K562 (cell line): ENCODE results near the gene MOCS3. TPM values are rescaled to one million over a fixed set of nuclear protein-coding genes. Genes with fewer than 3 reads are reported as not detected.

ENCODE experiments used
- ATAC-seq: fragments of 200-7000 bp; cut with Tn5 transposase; 3 replicates; pipeline ENCODE4 v1.9.1; 2020; ENCODE audit warnings: moderate library complexity
- BruUV-seq: library from RNA; stranded (reverse); fragments of 400-500 nt; replicated peaks from 2 replicates; lab custom pipeline; 2021; lab: Mats Ljungman, UMichigan
- CTCF ChIA-PET: fragments of 300-600 bp; formaldehyde crosslinking; extraction: SDS; loops from one replicate; lab custom pipeline; 2021; ENCODE audit warnings: low intra/inter-chr PET ratio; lab: Yijun Ruan, JAX
- POLR2A ChIA-PET: fragments of 300-600, 350-650 bp; sonication (Branson Sonifier 250); formaldehyde crosslinking; extraction: SDS; loops from one replicate; lab custom pipeline; 2021; ENCODE audit warnings: antibody characterized with exemption, inconsistent platforms; lab: Yijun Ruan, JAX
- DNase-seq, 4 experiments: peaks; one replicate each; pipeline versions ENCODE4 v3.0.0 to v3.0.0-alpha.2; 2011 to 2018; ENCODE audit warnings: low spot score in 3 of 4, mixed read lengths in 3 of 4; ENCODE audit errors: extremely low read depth in 1 of 4
- FAIRE-seq: peaks from 2 replicates; lab custom pipeline; 2011; peaks lifted over from hg19 to GRCh38; lab: Jason Lieb, UNC
- H2AFZ ChIP-seq: 2 replicates; pipeline ENCODE4 v1.6.0; 2011; ENCODE audit warnings: low read depth, low read length, control low read depth, inconsistent platforms
- H3K27ac ChIP-seq: fragments of 200-600 bp; 3 replicates; pipeline ENCODE4 v1.8.0; 2011; ENCODE audit warnings: low read depth, mild to moderate bottlenecking, control low read depth, inconsistent platforms, low read length, moderate library complexity, mixed read lengths; ENCODE audit errors: extremely low read depth
- H3K27me3 ChIP-seq, 2 experiments: fragments of 300-600 bp in 1 of 2; 2 replicates in 1 of 2; 3 replicates in 1 of 2; pipeline versions ENCODE4 v1.6.0 to v1.8.0; 2011; ENCODE audit warnings: inconsistent platforms in 2 of 2, low read length in 2 of 2, mild to moderate bottlenecking in 1 of 2, mixed read lengths in 1 of 2, moderate library complexity in 1 of 2; ENCODE audit not compliant: control insufficient read depth in 2 of 2, insufficient read depth in 2 of 2
- H3K36me3 ChIP-seq: fragments of 300-600 bp; 3 replicates; pipeline ENCODE4 v1.8.0; 2011; ENCODE audit warnings: mild to moderate bottlenecking, low read length, inconsistent platforms; ENCODE audit not compliant: control insufficient read depth, insufficient read depth
- H3K4me1 ChIP-seq, 2 experiments: fragments of 200-600 bp in 1 of 2; replicated peaks in 1 of 2; 2 replicates in 1 of 2; 3 replicates in 1 of 2; pipeline versions ENCODE4 v1.5.1 to v1.8.0; 2011; ENCODE audit warnings: inconsistent platforms in 2 of 2, low read length in 2 of 2, mild to moderate bottlenecking in 1 of 2, mixed read lengths in 1 of 2, moderate library complexity in 1 of 2; ENCODE audit not compliant: control insufficient read depth in 2 of 2, insufficient read depth in 2 of 2
- H3K4me2 ChIP-seq: 2 replicates; pipeline ENCODE4 v1.6.1; 2011; ENCODE audit warnings: low read length, control low read depth, inconsistent platforms, mixed read lengths; ENCODE audit not compliant: insufficient read depth
- H3K4me3 ChIP-seq: fragments of 200-600 bp; sonication (generic), shearing (Covaris generic); 2 replicates; pipeline ENCODE4 v1.5.1; 2016; ENCODE audit warnings: control low read depth, inconsistent platforms
- H3K79me2 ChIP-seq: fragments of 200-600 bp; 3 replicates; pipeline ENCODE4 v1.8.0; 2011; ENCODE audit warnings: low read length, inconsistent platforms; ENCODE audit not compliant: control insufficient read depth, insufficient read depth
- H3K9ac ChIP-seq, 2 experiments: 2 replicates each; pipeline versions ENCODE4 v1.6.0 to v1.6.1; 2011; ENCODE audit warnings: low read depth in 2 of 2, low read length in 2 of 2, control low read depth in 1 of 2, inconsistent platforms in 1 of 2, mild to moderate bottlenecking in 1 of 2, mixed read lengths in 1 of 2; ENCODE audit not compliant: insufficient read depth in 1 of 2
- H3K9me1 ChIP-seq: one replicate; pipeline ENCODE4 v1.6.0; 2011; ENCODE audit warnings: inconsistent platforms, mild to moderate bottlenecking, low read length, moderate library complexity; ENCODE audit not compliant: control insufficient read depth, insufficient read depth
- H3K9me3 ChIP-seq: replicated peaks from 2 replicates; pipeline ENCODE4 v1.5.1; 2011; ENCODE audit warnings: low read depth, low read length, inconsistent platforms; ENCODE audit not compliant: control insufficient read depth, insufficient read depth
- H4K20me1 ChIP-seq: replicated peaks from 2 replicates; pipeline ENCODE4 v1.6.1; 2011; ENCODE audit warnings: low read length, inconsistent platforms, mixed read lengths; ENCODE audit not compliant: control insufficient read depth, insufficient read depth
- ARHGAP35 ChIP-seq: fragments of 450-650 bp; IDR thresholded peaks from 2 replicates; pipeline ENCODE4 v1.6.1; 2018; ENCODE audit not compliant: partially characterized antibody
- BHLHE40 ChIP-seq: IDR thresholded peaks from 2 replicates; pipeline ENCODE4 v1.6.1; 2011; ENCODE audit warnings: low read length, improper control_type of control experiment
- CBX8 ChIP-seq: fragments of 200-600 bp; sonication (generic); IDR thresholded peaks from 2 replicates; pipeline ENCODE4 v1.6.1; 2012; ENCODE audit warnings: borderline replicate concordance, mixed run types, low read depth, mild to moderate bottlenecking, moderate library complexity, mixed read lengths, low read length, control low read depth, inconsistent platforms; ENCODE audit not compliant: poor library complexity, severe bottlenecking; ENCODE audit errors: extremely low read depth
- CHCHD3 ChIP-seq: fragments of 250-450 bp; sonication (Bioruptor Pico); IDR thresholded peaks from 2 replicates; pipeline ENCODE4 v2.1.2; 2022; ENCODE audit warnings: mild to moderate bottlenecking
- FUS ChIP-seq: fragments of 200-400 bp; formaldehyde crosslinking; optimal IDR thresholded peaks from 2 replicates; pipeline ENCODE3; 2017; ENCODE audit warnings: low read depth, low read length
- HDAC1 ChIP-seq, 2 experiments: fragments of 450-650 bp; IDR thresholded peaks; 2 replicates each; pipeline ENCODE4 v1.6.1; 2016 to 2017; ENCODE audit warnings: inconsistent platforms in 1 of 2, mild to moderate bottlenecking in 1 of 2, moderate library complexity in 1 of 2
- HNRNPH1 ChIP-seq: fragments of 200-400 bp; formaldehyde crosslinking; optimal IDR thresholded peaks from 2 replicates; pipeline ENCODE3; 2017; ENCODE audit warnings: low read depth, mild to moderate bottlenecking, low read length, moderate library complexity
- MAFF ChIP-seq: IDR thresholded peaks from 2 replicates; pipeline ENCODE4 v1.6.1; 2012; ENCODE audit warnings: low read length, improper control_type of control experiment
- NBN ChIP-seq: fragments of 450-650 bp; IDR thresholded peaks from 2 replicates; pipeline ENCODE4 v1.6.1; 2016; ENCODE audit warnings: low read depth, mild to moderate bottlenecking
- NFYB ChIP-seq: IDR thresholded peaks from 2 replicates; pipeline ENCODE4 v1.6.1; 2011; ENCODE audit warnings: mild to moderate bottlenecking, moderate library complexity; ENCODE audit not compliant: insufficient read length; ENCODE audit errors: extremely low read depth
- RBFOX2 ChIP-seq: fragments of 200-400 bp; formaldehyde crosslinking; IDR thresholded peaks from 2 replicates; pipeline ENCODE4 v1.6.1; 2017; ENCODE audit warnings: low read depth, mild to moderate bottlenecking, low read length, moderate library complexity
- XRCC4 ChIP-seq: IDR thresholded peaks from one replicate; pipeline ENCODE4 v1.6.1; 2011; ENCODE audit not compliant: insufficient read depth, insufficient read length; ENCODE audit errors: extremely low read depth
- ZC3H4 ChIP-seq: sonication (generic); formaldehyde crosslinking; IDR thresholded peaks from 2 replicates; pipeline ENCODE4 v1.9.0; 2021; ENCODE audit warnings: missing genetic modification reagents, borderline replicate concordance
- WGBS: fragments of 100-300 bp; shearing (Covaris generic); methylation state at CpG from one replicate; pipeline ENCODE4 v1.1.6; 2016; ENCODE audit warnings: low coverage, mixed read lengths; ENCODE audit not compliant: insufficient coverage; ENCODE audit errors: missing lambda C conversion rate; 5-methylcytosine and 5-hydroxymethylcytosine counted together
- in situ Hi-C: fragments of 300-500 bp; cut with MboI; formaldehyde crosslinking; loops from 4 replicates; pipeline ENCODE4 v1.15.0; 2018; ENCODE audit warnings: inconsistent platforms, mixed read lengths
- intact Hi-C: fragments of 100-400 bp; cut with micrococcal nuclease; formaldehyde crosslinking; loops from 2 replicates; pipeline ENCODE4 v1.14.2; 2022
- polyA plus RNA-seq, 8 experiments: library from polyadenylated mRNA; depleted of rRNA in 4 of 8; stranded (reverse) in 5 of 8; unstranded in 3 of 8; fragments of >200 nt; fragmentation: Nextera tagmentation in 2 of 8; fragmentation: Illumina TruSeq in 1 of 8; extraction: Ambion mirVana in 2 of 8; extraction: Trizol in 1 of 8; gene quantifications; 2 replicates each; pipeline versions ENCODE4 v1.2.1 to v1.2.3, GENCODE V29; 2011 to 2014; ENCODE audit warnings: inconsistent platforms in 1 of 8, missing spikeins in 1 of 8
- total RNA-seq, 7 experiments: library from RNA; depleted of rRNA in 6 of 7; stranded (reverse); fragments of >200 nt in 6 of 7; fragmentation: Illumina TruSeq in 2 of 7; extraction: Trizol in 2 of 7; gene quantifications; 2 replicates each; pipeline versions ENCODE4 v1.2.1 to v1.2.3, GENCODE V29; 2011 to 2021; ENCODE audit warnings: low replicate concordance in 1 of 7
- TF ChIP-seq, protein P1 (sequence below), 2 experiments: fragments of 200-800 bp in 1 of 2; sonication (Bioruptor generic) in 1 of 2; sonication (generic) in 1 of 2; formaldehyde crosslinking in 1 of 2; IDR thresholded peaks in 1 of 2; conservative IDR thresholded peaks in 1 of 2; 2 replicates each; pipeline versions ENCODE4 v1.5.0 to v1.6.1; 2016 to 2020; ENCODE audit warnings: missing compliant biosample characterization in 1 of 2, missing genetic modification characterization in 1 of 2, missing genetic modification reagents in 1 of 2

Gene MOCS3
- total and polyA plus RNA-seq, 9 of the 15 experiments (the other 6 are each of a cell fraction or from before 2014, with no cell fraction given): 0.70 to 6.2 (median 2.9) TPM

DNA sequence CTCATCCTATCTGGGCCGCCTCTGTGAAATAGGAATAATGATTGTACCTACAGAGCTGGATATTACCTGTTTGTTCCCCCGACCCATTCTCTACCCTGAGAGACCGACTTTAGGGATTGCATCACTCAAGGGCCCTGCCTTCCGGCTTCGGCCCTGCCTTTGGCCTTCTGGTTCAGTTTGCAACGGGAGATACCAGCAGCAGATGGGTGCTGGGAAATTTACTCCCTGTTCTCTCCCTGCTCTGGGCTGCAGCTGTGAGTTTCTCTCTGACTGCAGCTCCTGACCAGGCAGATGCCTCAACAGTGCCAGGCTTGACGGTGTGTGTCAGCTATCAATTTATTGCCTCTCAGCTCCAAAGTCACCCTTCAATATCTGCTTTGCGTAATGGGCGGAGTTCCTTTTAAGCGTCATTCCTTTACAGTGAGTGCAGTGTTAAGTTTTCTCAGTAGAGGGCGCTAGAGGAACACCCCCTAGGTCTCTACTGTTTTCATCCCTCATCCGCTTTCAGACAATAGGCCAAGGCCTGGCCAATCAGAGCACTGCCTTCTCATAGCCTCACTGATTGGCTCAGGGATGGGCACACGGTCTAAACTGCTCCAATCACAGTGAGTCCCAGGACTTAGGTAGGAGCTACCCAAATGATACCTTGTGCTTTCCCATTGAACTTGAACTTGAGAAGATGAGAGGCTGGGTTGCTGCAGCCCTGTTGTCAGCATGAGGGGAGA is 34.3 kb downstream of the MOCS3 start (continued):
- TF ChIP-seq XRCC4: no peak

DNA sequence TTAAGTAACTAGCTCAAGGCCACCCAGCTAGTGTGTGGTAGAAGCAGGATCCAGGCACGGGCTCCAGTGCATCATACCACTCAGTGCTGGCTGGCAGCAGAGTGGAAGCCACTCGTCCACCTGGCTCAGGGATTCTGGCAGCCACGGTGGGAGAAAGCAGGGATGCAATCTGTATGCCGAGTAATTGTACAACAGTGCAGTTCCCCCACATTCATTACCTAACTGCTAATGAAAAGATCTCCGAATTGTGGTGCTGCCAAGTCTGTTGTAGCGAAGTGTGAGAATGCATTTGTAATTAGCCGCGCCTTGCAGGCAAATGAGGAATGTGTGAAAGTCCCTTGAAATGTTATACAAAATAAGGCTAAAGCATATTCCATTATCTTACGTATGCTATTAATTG is 35.3 kb downstream of the MOCS3 start:
- in situ Hi-C loops: loop anchor here (25.0 kb wide), 1 partner anchor 1093 kb away; no protein-coding TSS in a partner anchor

More for the DNA sequence above, 35.3 kb downstream of the MOCS3 start:
- no peaks in the 10 kb centered on the region for H3K9me1 ChIP-seq
- no peak for FAIRE-seq
- no peak for DNase-seq
- ATAC-seq: no peak
- CTCF ChIA-PET: no interaction called here
- BruUV-seq: no TSS peak
- H4K20me1 ChIP-seq: no peaks in the 10 kb centered on the region; the same call in 1 of the 2 replicates
- H3K4me1 ChIP-seq: 0 out of 5 replicates have a peak, but pooled peaks cover 0 to 5% of the 10 kb centered on the region in 2 experiments
- POLR2A ChIA-PET: no interaction called here
- H3K27me3 ChIP-seq: peaks cover 9 to 36% of the 10 kb centered on the region in 2 experiments; a peak in 4 of 5 replicates
- no peak overlapping the region for H3K4me2 ChIP-seq
- H2AFZ ChIP-seq: no peak overlapping the region
- intact Hi-C loops: loop anchor here (1.0 to 5.0 kb wide), 2 partner anchors 228 to 312 kb away; no protein-coding TSS in a partner anchor
- H3K9me3 ChIP-seq: no peaks in the 10 kb centered on the region
- no peaks in the 10 kb centered on the region for H3K36me3 ChIP-seq
- 5% methylated on average over 9 of the region's 9 CpGs for WGBS
- TF ChIP-seq BHLHE40: no peak
- TF ChIP-seq, protein P1, sequence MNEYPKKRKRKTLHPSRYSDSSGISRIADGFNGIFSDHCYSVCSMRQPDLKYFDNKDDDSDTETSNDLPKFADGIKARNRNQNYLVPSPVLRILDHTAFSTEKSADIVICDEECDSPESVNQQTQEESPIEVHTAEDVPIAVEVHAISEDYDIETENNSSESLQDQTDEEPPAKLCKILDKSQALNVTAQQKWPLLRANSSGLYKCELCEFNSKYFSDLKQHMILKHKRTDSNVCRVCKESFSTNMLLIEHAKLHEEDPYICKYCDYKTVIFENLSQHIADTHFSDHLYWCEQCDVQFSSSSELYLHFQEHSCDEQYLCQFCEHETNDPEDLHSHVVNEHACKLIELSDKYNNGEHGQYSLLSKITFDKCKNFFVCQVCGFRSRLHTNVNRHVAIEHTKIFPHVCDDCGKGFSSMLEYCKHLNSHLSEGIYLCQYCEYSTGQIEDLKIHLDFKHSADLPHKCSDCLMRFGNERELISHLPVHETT (CRISPR knock-in tag; conservative IDR thresholded peaks at IDR 0.05 in 1 of 2, IDR thresholded peaks at IDR 0.05 in 1 of 2): no peak
- TF ChIP-seq NBN: no peak
- no peak for TF ChIP-seq ARHGAP35
- no peak for TF ChIP-seq HNRNPH1
- TF ChIP-seq HDAC1 (IDR thresholded peaks at IDR 0.05): no peak
- no peak for TF ChIP-seq ZC3H4 (CRISPR knock-in tag)
- no peak for TF ChIP-seq RBFOX2
- no peak for TF ChIP-seq NFYB
- TF ChIP-seq CBX8: no peak
- no peak for TF ChIP-seq FUS
- no peak for TF ChIP-seq MAFF
- TF ChIP-seq CHCHD3 (CRISPR knock-in tag): no peak
- no peaks in the 10 kb centered on the region for H3K79me2 ChIP-seq
- H3K4me3 ChIP-seq: no peak overlapping the region
- H3K27ac ChIP-seq: no peak overlapping the region
- no peak overlapping the region for H3K9ac ChIP-seq
